SHP77 (cell line): ENCODE measurements around the gene DUS1L.

Experiments
- DNase-seq, 2 experiments: peaks; one replicate each; lab custom pipeline; 2025; lab: John Stamatoyannopoulos, UW

DUS1L gene

DNA sequence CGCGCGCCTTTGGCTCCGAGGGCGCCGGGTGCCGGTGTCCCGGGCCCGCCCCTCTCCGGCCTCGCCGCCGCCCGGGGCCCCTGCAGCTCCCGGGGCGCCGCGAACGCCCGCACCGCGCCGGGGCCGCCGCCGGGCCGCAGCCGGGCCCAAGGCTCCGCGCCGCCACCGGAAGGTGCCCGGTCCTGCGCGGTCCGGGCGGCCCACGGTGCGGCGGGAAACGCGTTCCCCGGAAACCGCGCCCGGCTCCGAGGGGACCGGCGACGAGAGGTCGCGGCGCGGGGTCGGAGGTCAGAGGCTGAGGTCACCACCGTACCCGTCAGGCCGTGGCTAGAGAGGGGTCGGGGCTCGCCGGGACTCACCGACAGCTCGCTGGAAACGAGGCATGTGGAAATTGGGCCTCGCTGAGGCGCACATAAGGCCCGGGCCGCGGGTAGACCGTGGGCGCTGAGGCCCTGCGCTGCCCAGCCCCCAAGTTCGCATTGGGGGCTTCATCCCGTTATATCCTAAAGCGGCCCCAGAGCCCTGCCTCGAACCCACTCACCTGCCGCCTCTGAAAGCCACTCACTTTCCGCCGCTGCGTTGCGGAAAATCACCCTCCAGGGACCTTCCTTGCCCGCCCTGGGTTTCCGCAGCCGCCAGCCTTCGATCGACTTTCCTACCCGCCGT, at the start of gene DUS1L:
TSS of gene DUS1L (minus strand) at position 167 of the 666 bp plus-strand sequence. CDS start 745 bp downstream, outside the sequence.
- peak; percentile 17 to 44 for DNase-seq

DNA sequence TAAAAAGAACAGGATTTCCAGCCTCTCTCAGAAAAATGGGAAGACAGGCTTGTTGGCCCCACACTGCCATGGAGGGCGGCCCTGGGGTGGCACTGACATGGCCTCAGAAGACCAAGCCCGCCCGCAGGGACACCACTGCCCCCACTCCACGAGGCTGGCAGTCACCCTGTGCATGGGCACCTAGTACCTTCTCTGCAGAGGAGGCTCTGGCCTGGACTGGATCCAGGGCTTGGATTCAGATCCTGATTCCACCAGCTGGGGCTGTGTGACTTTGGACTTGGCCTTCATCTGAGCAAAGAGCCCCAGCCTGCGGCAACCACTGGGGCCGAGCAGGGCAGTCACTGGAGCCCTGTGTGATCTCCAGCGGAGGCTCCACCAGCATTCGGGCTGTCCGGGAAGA, 49.3 kb upstream of the DUS1L start:
- no peak for DNase-seq

DNA sequence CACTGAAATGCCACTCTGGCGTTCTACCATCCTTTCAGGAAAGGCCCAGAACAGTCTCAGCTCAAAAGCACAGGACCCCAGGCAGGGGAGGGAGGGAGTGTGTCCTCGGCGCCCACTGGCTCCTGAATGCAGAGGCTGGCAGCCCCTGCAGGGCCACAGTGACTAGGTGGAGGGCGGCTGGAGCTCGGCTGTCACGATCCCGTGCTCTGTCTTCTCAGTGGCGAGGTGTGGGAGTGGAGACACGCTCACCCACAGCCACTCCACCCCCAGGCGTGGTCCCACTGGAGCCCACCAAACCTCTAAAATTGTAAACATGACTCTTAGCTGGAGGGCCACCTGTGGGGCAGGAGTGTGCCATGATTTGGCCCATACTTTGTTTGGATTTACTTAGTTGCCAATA, 48.8 kb upstream of the DUS1L start:
- DNase-seq: no peak

DNA sequence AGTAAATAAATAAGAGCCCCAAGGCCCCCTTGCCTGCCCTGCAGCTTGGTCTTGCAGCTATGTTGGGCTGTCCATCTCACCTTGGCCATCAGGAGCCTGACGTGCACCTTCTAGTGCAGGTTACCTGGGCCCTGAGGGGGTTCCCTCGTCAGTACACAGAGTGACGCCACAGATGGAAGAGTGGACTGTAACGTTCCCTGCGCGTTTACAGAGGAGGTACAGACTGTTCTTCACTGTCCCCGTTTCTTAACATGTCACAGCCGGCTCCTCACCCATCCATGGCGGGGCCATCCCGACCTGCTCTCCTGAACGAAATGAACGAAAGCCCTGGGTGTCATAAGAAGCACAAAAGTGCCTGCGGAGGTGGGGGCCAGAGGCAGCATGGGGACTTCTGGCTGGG, 48.3 kb upstream of the DUS1L start:
- DNase-seq: no peak

DNA sequence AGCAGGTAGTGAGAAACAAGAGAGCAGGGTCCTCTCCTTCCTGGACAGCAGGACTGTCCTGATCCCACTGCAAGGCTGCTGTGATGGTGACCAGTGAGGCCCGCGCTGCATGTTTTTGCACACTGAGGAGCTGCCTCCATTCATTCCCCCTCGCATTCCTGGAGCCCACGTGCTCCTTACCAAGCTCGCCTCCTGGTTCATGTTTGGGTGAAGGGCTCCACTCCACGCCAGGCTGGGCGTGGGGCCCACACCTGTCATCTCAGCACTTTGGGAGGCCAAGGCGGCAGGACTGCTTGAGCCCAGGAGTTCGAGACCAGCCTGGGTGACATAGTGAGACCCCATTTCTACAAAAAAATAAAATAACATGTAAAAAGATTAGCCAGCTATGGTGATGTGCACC, 47.8 kb upstream of the DUS1L start:
- no peak for DNase-seq

DNA sequence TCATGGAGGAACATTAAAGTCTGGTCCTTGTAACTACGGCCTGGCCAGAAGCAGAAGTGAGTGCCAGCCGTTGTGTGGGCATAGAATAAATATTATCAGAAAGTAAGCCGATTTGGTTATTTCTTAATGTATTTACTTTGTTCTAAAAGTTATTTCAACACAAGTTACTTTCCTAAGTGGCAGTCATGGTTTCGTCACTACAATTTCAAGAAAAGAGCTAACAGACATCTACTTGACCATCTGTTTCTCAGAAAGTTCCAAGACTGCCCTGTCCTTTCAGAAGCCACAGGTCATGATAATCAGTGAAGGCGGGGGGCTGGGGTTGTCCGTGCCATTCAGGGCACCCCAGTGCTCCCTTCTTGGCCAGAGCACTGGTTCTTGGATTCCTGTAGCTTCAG, 47.3 kb upstream of the DUS1L start:
- no peak for DNase-seq

DNA sequence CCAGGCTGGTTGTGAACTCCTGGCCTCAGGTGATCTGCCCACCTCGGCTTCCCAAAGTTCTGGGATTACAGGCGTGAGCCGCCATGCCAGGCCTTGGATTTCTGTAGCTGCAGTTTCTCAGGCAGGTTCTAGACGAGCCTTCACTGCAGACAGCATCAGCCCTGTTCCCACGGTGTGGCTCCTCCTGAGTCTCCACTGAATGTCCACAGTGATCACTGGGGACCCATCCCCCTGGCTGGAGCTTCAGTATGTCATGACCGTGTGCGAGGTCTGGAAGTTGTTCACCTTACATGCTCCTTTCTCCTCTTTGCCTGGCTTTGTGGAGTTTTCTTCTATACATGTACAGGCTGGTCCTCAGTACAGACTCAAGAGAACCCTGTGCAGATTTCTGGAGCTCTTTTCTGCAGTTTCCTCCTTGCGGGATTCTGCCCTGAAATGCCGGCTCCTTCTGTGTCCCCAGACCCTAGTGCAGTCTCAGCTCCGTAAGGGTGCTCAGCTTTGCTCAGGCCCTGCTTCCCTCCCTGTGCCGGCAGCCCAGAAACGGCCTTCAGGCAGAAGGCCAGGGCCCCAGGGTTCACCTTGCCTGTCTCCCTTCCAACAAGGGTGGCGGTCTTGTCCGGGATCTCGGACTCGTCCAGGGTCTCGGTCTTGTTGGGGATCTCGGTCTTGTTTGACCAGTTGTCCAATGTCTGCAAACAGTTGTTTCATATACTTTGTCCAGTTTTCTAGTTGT, 46.7 kb upstream of the DUS1L start:
- no peak for DNase-seq

DNA sequence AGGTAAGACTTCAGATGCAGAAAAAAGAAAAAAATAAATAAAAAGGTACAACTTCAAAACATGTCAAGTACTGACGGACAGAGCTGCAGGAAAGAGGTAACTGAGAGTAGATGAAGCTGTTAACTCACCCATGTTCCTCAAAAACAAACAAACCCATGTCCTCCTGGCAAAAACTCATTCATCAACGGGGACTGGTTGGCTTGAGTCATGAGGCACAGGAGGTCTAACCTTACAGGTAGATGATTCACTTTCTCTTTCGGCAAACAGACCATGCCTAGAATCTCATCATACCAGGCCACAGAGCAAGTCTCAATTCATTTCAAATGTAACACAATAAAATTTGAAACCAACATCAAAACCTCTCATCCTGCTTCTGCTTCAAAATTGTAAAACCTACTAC, 44.7 kb upstream of the DUS1L start:
- DNase-seq: no peak

DNA sequence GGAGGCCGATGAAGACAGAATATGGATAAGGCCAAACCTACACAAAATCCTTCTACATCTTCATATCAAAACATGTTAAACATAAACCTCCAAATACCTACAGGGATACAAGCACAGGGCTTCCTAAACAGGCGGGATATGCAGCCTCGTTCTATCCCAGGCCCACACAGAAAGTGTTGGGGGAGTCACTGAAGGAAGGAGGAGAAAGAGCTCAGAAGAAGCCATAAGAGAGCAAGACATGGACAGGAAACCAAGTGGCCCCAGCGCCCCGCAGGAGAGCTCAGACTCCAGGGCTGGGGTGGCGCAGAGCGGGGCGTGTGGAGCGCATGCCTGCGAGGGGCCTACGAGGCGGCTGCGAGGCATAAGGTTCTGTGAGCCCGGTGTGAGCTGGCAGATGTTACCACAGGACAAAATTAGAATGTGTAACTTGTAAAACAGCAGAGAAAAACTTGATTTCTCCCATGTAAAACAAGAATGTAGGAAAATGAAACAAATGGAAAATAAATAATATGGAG, 43.4 kb upstream of the DUS1L start:
- no peak for DNase-seq

DNA sequence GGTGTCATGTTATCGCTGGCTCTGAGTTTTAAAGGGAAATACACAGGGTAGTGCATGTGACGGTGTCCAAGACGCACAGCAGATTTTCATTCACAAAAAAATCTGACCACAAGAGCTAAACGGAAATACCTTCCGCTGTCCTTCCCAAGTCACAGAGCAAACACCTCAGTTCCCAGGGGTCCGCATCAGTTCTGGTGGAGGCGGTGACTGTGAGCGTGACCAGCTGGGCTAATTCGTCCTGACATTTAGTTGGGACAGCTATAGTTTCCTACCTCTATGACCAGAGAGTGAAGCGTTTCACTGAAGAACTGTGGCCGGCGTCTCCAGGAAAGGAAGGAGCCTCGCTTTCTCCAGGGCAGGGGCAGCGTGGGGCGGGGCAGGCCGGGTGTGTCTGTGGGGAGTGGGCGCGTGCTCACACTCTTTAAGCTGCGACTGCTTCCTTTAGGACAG, 42.9 kb upstream of the DUS1L start:
- DNase-seq: no peak

DNA sequence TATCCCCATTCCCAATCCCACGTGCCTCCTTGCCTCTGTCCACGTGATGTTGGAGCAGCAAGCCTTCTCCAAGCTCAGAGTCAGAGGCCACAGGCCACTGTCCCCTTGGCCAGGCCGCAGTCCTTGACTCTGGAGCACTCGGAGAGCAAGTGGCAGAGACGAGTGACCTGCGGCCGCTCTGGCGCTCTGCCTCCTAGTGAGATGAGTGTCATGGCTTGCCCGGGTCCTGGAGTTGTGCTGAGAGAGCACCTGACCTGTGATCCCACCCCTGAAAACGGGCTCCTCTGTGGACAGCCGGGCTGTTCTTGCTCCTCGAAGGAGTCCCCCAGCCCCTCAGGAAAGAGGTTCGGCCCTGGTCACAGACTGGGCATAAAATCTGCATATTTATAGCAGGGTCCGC, 42.4 kb upstream of the DUS1L start:
- DNase-seq: no peak

DNA sequence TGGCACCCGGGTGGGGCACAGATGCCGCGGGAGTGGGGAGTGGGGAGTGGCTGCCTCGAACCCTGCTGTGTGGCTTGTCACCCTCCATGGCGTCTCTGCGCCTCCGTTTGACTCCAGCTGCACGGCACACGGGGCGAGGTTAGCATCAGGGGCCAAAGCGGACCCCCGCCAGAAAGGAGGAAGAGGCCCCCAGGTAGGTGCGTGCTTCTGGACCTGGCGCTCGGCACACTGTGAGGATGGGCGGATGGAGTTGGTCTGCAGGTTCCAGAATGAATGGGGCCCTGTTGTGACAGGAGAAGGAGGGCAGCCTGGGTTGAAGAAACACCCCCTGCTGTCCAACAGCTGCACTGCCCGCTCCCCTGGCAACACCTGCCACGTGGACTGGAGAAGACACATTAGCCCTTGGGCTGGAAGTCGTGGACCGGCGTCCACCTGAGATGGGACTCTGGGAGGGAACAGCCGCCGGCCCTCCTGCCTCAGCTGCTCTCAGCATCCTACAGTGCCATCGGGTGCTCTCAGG, 41.8 kb upstream of the DUS1L start:
- DNase-seq: peak in 1 of 2 experiments; percentile 56

DNA sequence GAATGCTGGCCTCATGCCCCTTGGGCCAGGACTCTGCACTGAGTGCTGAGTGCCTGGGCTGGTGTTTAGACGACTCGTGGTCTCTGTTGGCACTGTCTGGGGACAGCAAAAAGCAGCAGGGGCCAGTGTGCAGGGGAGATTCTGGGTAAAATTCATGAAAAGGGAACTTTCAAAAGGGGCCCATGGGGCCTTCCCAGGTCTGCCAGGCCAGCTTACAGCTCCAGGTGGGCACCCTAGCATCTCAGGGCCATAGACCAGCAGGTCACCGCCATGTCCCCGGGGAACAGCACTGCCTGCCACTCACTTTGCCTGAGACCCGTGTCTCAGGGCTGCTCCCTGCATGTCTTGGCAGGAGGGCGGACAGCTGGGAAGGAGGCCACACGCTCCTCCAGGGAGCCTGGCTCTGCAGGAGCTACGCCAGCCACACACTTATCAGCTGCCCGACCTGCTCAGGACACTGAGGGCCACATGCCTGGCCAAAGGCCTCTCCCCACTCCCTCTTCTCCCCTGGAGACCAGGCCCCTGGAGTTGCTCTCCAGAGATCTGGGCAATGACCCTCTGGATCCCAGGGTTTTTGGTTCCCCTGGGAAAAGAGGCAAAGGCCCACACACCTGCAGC, 41.2 kb upstream of the DUS1L start:
- no peak for DNase-seq

DNA sequence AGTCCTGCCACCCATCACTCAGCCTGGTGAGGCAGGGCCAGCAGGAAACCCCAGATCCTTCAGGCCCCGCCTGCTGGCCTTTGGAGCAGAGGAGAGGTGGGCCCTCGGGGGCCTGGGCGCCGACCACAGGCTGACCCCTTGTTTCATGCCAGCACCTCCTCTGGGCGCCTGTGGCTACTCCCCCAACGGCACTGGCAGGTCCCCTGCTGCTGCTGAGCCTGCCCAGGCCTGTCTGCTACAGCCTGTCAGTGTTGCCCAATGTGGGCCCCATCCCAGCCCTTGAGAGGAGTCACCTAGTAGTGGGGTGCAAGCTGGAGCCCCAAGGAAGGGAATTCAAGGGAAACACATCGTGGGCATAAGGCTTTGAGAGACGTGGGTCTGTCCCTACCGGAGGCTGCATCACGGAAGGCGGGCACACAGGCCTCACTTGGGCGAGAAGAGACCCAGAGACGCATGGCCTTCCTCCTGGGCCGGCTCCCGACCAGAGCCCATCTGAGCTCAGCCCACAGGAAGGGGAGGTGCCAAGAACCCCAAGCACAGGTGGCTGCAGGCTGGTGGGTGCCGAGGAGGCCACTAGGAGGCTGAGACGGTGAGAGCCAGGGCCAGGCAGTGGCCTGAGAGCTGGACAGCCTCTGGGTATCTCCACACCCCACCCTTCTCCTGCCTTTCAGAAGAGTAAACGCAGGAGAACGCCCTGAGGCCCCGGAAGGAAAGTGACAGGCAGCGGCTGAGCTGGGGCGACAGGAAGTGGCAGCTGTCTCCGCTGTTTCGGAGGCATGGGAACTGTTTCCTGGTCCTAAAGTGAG, 40.5 kb upstream of the DUS1L start:
- DNase-seq: peak; percentile 86 to 89

DNA sequence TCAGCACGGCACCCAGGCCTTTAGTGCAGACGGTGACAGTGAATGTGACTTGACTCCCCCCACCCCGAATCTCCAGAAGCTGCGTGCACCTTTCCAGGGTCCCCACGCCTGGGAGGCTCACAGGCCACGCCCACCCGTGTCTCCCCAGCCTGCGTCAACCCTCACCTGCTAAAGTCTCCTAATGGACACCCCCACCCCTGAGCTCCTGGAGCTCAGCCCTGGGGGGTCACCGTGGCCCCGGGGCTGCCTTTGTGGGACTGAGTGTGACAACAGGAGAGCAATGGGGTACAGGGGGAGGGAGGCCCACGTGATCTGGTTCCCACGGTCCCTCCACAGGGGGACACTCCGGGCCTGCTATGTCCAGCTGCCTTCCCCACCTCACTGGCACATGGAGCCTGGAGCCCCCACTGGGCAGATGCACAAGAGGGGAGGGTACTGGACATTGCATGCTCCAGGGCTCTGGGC, 39.8 kb upstream of the DUS1L start:
- no peak for DNase-seq

DNA sequence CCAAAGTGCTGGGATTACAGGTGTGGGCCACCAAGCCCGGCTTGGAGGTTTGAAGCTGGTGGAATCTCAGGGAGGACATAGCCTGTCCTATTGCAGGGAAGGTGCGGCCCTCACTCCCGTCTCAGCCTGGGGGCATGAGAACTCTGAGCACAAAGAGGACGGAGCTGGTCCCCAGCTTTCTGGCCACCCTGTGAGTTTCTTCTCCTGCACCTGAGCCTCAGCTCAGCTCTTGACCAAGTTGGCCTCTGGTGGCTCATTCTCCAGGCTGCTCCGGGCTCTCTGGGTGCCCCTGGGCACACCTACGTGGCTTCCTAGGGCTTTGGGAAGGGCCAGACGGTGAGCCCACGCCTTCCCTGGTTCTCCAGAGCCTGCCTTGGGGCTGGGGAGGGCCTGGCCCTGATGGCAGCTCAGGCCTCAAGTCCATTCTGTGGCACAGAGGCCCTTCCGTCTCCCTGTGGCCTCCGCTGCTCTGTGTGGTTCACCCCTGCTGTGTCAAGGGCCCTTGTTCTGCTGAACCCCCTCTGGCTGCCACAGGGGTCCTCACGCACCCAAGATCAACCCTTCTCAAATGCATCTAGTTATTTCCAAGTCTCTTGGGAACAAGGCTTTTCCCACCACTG, 39.3 kb upstream of the DUS1L start:
- no peak for DNase-seq

DNA sequence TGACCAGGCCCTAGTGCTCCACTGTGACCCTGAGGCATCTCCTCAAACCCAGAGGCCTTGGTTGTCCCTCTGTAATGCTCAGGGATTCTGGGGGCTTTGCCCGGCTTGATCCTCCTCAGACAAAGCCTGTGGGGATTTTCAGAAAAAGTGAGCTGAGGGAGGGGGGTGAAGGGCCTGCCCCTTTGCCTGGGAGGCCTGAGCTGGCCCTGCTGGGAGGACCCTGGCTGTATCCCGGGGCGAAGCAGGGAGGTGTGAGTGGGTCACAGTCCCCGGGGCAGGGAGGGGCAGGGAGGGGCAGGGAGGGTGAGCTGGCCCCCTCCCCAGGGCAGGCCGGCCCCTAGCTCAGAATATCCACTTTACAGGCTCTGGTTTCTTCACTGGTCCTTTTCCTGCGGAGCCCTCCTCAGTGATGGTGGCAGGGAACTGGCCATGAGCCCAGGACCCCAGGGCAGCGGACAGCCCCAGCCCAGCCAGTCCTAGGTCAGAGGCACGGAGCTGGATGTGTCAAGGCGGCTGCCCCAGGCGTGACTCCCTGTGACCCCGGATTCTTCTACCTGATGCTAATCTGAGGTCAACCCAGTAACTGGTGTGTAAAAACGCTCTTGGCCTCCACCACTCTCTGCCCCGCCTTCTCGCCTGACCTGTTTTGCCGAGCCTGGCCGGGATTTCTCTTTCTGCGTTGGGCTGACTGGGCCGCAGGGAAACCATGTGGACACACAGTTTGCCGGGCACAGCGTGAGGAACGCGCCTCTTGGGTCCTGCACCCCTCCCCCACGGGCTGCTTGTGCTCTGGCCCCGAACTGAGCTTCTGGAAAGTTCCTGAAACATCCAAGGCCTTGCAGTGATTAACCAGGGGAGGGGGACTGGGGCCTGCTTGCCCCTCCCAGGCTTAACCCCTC, 38.2 kb upstream of the DUS1L start:
- no peak for DNase-seq

DNA sequence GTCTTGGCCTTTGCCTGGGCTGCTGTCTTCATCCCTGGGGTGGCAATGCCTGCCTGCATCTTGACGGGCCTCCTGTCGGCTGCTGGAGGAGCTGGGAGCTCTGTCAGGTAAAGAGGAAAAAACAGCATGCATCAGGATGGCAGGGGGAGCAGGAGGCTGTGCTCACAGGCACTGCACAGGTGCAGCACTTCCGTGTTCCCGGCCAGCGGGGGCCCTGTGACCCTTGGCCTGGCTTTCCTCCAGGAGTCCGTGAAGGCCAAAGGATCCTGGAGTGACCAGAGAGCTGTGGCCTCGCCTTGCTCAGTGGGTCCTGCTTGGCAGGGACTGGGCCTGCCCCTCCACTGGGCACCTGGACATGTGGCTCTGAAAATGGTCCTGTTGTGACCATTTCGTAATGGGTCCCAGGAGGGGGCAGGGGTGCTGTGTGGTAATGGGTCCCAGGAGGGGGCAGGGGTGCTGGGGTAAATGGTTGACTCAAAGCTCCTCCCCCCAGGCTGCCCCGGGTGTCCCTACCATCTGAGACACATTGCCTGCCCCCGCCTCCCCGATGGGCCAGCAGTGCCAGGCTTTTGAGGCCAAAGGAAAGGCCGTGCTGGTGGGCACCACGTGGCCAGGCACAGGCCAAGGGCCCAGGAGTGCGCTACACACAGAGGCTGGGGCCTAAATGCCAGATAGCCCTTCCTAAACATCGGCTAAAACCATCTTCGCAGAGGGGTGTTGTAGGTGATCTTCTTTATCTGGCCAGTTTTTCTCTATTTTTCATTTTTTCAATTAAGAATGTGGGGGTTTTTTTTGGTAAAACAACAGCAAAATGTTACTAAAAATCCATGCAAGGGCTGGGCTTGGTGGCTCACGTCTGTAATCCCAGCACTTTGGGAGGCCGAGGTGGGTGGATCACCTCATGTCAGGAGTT, 36.4 kb upstream of the DUS1L start:
- no peak for DNase-seq

DNA sequence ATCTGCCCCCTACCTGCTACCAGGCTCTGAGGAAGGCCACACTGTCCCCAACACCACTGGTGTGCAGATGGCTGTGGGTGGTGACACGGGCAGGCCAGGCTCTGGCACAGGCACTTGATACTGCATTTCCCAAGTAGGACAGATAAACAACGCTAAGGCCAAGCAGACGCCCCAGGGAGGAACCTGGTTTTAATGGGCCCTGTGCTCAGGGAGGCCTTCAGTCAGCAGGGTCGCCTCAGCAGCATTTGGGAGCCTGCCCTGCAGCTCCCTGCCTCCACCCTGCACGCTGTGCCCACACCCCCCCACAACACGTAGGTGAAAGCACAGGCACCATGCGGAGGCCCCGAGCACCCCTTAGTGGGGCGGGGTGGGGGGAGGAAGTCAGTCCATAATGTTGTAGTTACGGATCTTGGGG, 35.7 kb upstream of the DUS1L start:
- DNase-seq: no peak
